Measurements from ENCODE around the gene FOXP1.

DNA sequence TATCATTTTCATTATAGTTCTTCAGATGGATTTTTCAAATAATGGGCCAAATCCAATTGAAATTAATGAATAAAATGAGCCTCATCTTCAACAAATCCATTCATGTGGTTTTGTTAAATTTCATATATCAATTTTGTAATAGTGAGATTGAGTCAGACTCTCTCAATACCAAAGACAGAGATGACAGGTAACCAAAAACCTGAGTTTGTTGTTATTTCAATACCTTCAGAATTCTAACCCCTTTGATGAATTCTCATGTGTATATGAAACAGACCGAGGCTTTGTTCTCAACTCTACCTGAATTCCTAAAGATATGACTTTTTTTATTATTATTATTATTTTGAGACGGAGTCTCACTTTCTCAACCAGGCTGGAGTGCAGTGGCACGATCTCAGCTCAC, 92.8 kb downstream of the FOXP1 start:
- TF ChIP-seq EZH2 (IDR thresholded peaks at IDR 0.05; ENCODE audit: low read length): no peak
- no peak for TF ChIP-seq CTCF (optimal IDR thresholded peaks at IDR 0.05 in 1 of 3, IDR thresholded peaks at IDR 0.05 in 1 of 3, conservative IDR thresholded peaks at IDR 0.05 in 1 of 3; ENCODE audit: extremely low read depth in 1 of 3, insufficient read depth in 2 of 3, low read length in 3 of 3)

Data from keratinocyte (primary cell).